PC-3 (cell line): ENCODE measurements around the gene YPEL1. TPM values are rescaled to one million over a fixed set of nuclear protein-coding genes. Genes with fewer than 3 reads are reported as not detected.
"Not testable (repeated sequence)": the region's sequence is repeated elsewhere in the genome, so short reads cannot be mapped to it uniquely, and the experiment has no call there.

Experiments used
- ATAC-seq: fragments of 200-7000 bp; cut with Tn5 transposase; 2 replicates; pipeline ENCODE4 v1.9.1; 2020; ENCODE audit warnings: mild to moderate bottlenecking, moderate library complexity
- BruUV-seq: library from RNA; stranded (reverse); fragments of 400-500 nt; replicated peaks from 2 replicates; lab custom pipeline; 2021; lab: Mats Ljungman, UMichigan
- CTCF ChIA-PET: fragments of 300-600 bp; sonication (Branson Sonifier 250); formaldehyde crosslinking; loops from one replicate; lab custom pipeline; 2022; ENCODE audit warnings: antibody characterized with exemption; lab: Charles Lee
- POLR2A ChIA-PET: fragments of 300-600 bp; sonication (Branson Sonifier 250); formaldehyde crosslinking; loops from one replicate; lab custom pipeline; 2022; ENCODE audit warnings: antibody characterized with exemption; ENCODE audit not compliant: unreplicated experiment; lab: Charles Lee
- DNase-seq: peaks from one replicate; pipeline ENCODE4 v3.0.0-alpha.2; 2015
- H2AFZ ChIP-seq: fragments of 300-600 bp; sonication (generic); 2 replicates; pipeline ENCODE4 v1.6.0; 2016; ENCODE audit warnings: antibody characterized with exemption, low read length
- H3F3A ChIP-seq: fragments of 300-600 bp; sonication (generic); one replicate; pipeline ENCODE4 v1.6.0; 2017; ENCODE audit warnings: antibody characterized with exemption, low read length, control low read depth, mild to moderate bottlenecking; ENCODE audit not compliant: unreplicated experiment
- H3K27ac ChIP-seq: fragments of 300-600 bp; sonication (generic); 2 replicates; pipeline ENCODE4 v1.5.1; 2016; ENCODE audit warnings: mild to moderate bottlenecking, low read length
- H3K27me3 ChIP-seq: fragments of 300-600 bp; sonication (generic); 2 replicates; pipeline ENCODE4 v1.6.1; 2016; ENCODE audit warnings: low read length, mixed read lengths
- H3K36me3 ChIP-seq: fragments of 300-600 bp; sonication (generic); 2 replicates; pipeline ENCODE4 v1.6.1; 2016; ENCODE audit warnings: low read depth, mixed run types, low read length, mixed read lengths
- H3K4me1 ChIP-seq: fragments of 300-600 bp; sonication (generic); 2 replicates; pipeline ENCODE4 v1.5.1; 2016; ENCODE audit warnings: low read length; ENCODE audit not compliant: insufficient read depth
- H3K4me2 ChIP-seq: fragments of 300-600 bp; sonication (generic); 2 replicates; pipeline ENCODE4 v1.6.0; 2016; ENCODE audit warnings: low read length
- H3K4me3 ChIP-seq: fragments of 300-600 bp; sonication (generic); 2 replicates; pipeline ENCODE4 v1.5.1; 2016; ENCODE audit warnings: mild to moderate bottlenecking, low read length, mixed read lengths
- H3K79me2 ChIP-seq: fragments of 300-600 bp; sonication (generic); 2 replicates; pipeline ENCODE4 v1.6.1; 2017; ENCODE audit warnings: low read length, mixed read lengths
- H3K9ac ChIP-seq: fragments of 300-600 bp; sonication (generic); 2 replicates; pipeline ENCODE4 v1.6.0; 2016; ENCODE audit warnings: mild to moderate bottlenecking, low read length
- H3K9me2 ChIP-seq: fragments of 300-600 bp; sonication (generic); replicated peaks from 2 replicates; pipeline ENCODE4 v1.6.1; 2016; ENCODE audit warnings: mixed run types, low read length, mixed read lengths
- H3K9me3 ChIP-seq: fragments of 300-600 bp; sonication (generic); 2 replicates; pipeline ENCODE4 v1.6.1; 2016; ENCODE audit warnings: low read length, mixed read lengths
- H4K20me1 ChIP-seq: fragments of 300-600 bp; sonication (generic); 2 replicates; pipeline ENCODE4 v1.6.1; 2016; ENCODE audit warnings: low read length, mixed read lengths
- CTCF ChIP-seq: fragments of 300-600 bp; sonication (generic); conservative IDR thresholded peaks from 2 replicates; pipeline ENCODE4 v1.5.1; 2017; ENCODE audit warnings: antibody characterized with exemption, low read depth, mild to moderate bottlenecking, low read length
- EZH2 ChIP-seq: fragments of 300-600 bp; sonication (generic); IDR thresholded peaks from one replicate; pipeline ENCODE4 v1.6.1; 2017; ENCODE audit warnings: antibody characterized with exemption, mild to moderate bottlenecking, low read length; ENCODE audit not compliant: unreplicated experiment
- EZH2phosphoT487 ChIP-seq: fragments of 300-600 bp; sonication (generic); IDR thresholded peaks from 2 replicates; pipeline ENCODE4 v1.6.1; 2018; ENCODE audit warnings: mild to moderate bottlenecking, antibody characterized with exemption, low read length, borderline replicate concordance
- intact Hi-C: fragments of 100-400 bp; cut with micrococcal nuclease; formaldehyde crosslinking; loops from 2 replicates; pipeline ENCODE4 v1.9.0; 2023
- total RNA-seq: library from RNA; depleted of rRNA; stranded (reverse); fragments of >200 nt; gene quantifications from 2 replicates; pipeline ENCODE4 v1.2.3, GENCODE V29; 2014

YPEL1 gene
- total RNA-seq, 1 experiment from 2014 or later = 3.2 TPM

- H3K36me3 ChIP-seq = no peaks in the 10 kb centered on the region
- POLR2A ChIA-PET = no interaction called here
- no TSS peak for BruUV-seq
These were observed 41.2 kb downstream of the YPEL1 start for GRCh38 chr22:21694394-21694793.

GRCh38 chr22:21693999-21694341 lies 41.6 kb downstream of the YPEL1 start:
- Histone ChIP-seq H3K9ac (no peak overlapping the region), H3K27ac (no peak overlapping the region), H4K20me1 (no peaks in the 10 kb centered on the region), H2AFZ (no peak overlapping the region), H3K4me1 (no peaks in the 10 kb centered on the region), H3K27me3 (no peaks in the 10 kb centered on the region), H3K4me2 (no peak overlapping the region), H3K79me2 (no peaks in the 10 kb centered on the region), H3K36me3 (no peaks in the 10 kb centered on the region), H3K4me3 (no peak overlapping the region), H3K9me2 (no peaks in the 10 kb centered on the region), H3F3A (no peaks in the 10 kb centered on the region), H3K9me3 (no peaks in the 10 kb centered on the region)
- intact Hi-C loops = no loop called here
- CTCF ChIA-PET = no interaction called here
- no TSS peak for BruUV-seq
- TF ChIP-seq EZH2phosphoT487 = no peak
- no peak for TF ChIP-seq CTCF
- TF ChIP-seq EZH2 = no peak
- DNase-seq (no peak), ATAC-seq (no peak)
- POLR2A ChIA-PET = no interaction called here

More at GRCh38 chr22:21694394-21694793, 41.2 kb downstream of the YPEL1 start:
- intact Hi-C loops = no loop called here
- Histone ChIP-seq H3K27me3 (no peaks in the 10 kb centered on the region), H2AFZ (no peak overlapping the region), H3K4me3 (no peak overlapping the region), H3K27ac (no peak overlapping the region), H3K9me2 (no peaks in the 10 kb centered on the region), H3K79me2 (no peaks in the 10 kb centered on the region), H3F3A (no peaks in the 10 kb centered on the region), H3K9me3 (no peaks in the 10 kb centered on the region), H3K9ac (no peak overlapping the region), H3K4me2 (no peak overlapping the region), H3K4me1 (no peaks in the 10 kb centered on the region), H4K20me1 (no peaks in the 10 kb centered on the region)
- ATAC-seq (no peak), DNase-seq (no peak)
- CTCF ChIA-PET = no interaction called here
- TF ChIP-seq CTCF (no peak), EZH2 (no peak), EZH2phosphoT487 (no peak)

GRCh38 chr22:21693333-21693998 lies 42.1 kb downstream of the YPEL1 start:
- DNase-seq = no peak
- BruUV-seq = no TSS peak
- H3K27me3 ChIP-seq = no peaks in the 10 kb centered on the region
- ChIA-PET POLR2A (no interaction called here), CTCF (no interaction called here)
- no peak overlapping the region for H3K27ac ChIP-seq
- no peak for ATAC-seq
- no peaks in the 10 kb centered on the region for H4K20me1 ChIP-seq
- H3K4me3 ChIP-seq = no peak overlapping the region
- no peaks in the 10 kb centered on the region for H3K36me3 ChIP-seq
- no peaks in the 10 kb centered on the region for H3K9me3 ChIP-seq
- H2AFZ ChIP-seq = no peak overlapping the region
- no peaks in the 10 kb centered on the region for H3K4me1 ChIP-seq
- H3K79me2 ChIP-seq = no peaks in the 10 kb centered on the region
- no peaks in the 10 kb centered on the region for H3K9me2 ChIP-seq
- TF ChIP-seq EZH2phosphoT487 = no peak
- no peak for TF ChIP-seq EZH2
- no peak for TF ChIP-seq CTCF
- H3K4me2 ChIP-seq = no peak overlapping the region
- no peaks in the 10 kb centered on the region for H3F3A ChIP-seq
- intact Hi-C loops = no loop called here
- no peak overlapping the region for H3K9ac ChIP-seq

- H3K9me3 ChIP-seq, H3K27ac ChIP-seq, intact Hi-C loops, H3K27me3 ChIP-seq, H3K79me2 ChIP-seq, BruUV-seq, H3K9ac ChIP-seq, H3K4me1 ChIP-seq, DNase-seq, H3K4me2 ChIP-seq, H3F3A ChIP-seq, H4K20me1 ChIP-seq, ATAC-seq, H2AFZ ChIP-seq, POLR2A ChIA-PET, CTCF ChIA-PET, H3K4me3 ChIP-seq, H3K9me2 ChIP-seq, H3K36me3 ChIP-seq: not testable (repeated sequence)
These were observed 42.7 kb downstream of the YPEL1 start for GRCh38 chr22:21692856-21693255.
